IMR-90 (cell line): ENCODE data around the gene TRDN. TPM values are rescaled to one million over a fixed set of nuclear protein-coding genes. Genes with fewer than 3 reads are reported as not detected.

ENCODE experiments used
- ATAC-seq: fragments of 200-7000 bp; cut with Tn5 transposase; 2 replicates; pipeline ENCODE4 v1.9.1; 2020; ENCODE audit warnings: low read depth, mild to moderate bottlenecking, moderate library complexity
- BruUV-seq: library from RNA; stranded (reverse); fragments of 400-500 nt; replicated peaks from 2 replicates; lab custom pipeline; 2021; lab: Mats Ljungman, UMichigan
- CTCF ChIA-PET: fragments of 300-600 bp; formaldehyde crosslinking; extraction: SDS; loops from one replicate; lab custom pipeline; 2021; ENCODE audit warnings: antibody characterized with exemption; lab: Yijun Ruan, JAX
- POLR2A ChIA-PET: fragments of 300-600 bp; sonication (Branson Sonifier 250); formaldehyde crosslinking; loops from one replicate; lab custom pipeline; 2022; ENCODE audit warnings: antibody characterized with exemption; ENCODE audit not compliant: unreplicated experiment; lab: Charles Lee
- DNase-seq: peaks from one replicate; pipeline ENCODE4 v3.0.0; 2013
- H2AFZ ChIP-seq: replicated peaks from 2 replicates; pipeline ENCODE3; 2013; ENCODE audit warnings: low read length, mild to moderate bottlenecking; ENCODE audit not compliant: poor library complexity
- H2AK5ac ChIP-seq: 2 replicates; pipeline ENCODE4 v1.6.1; 2013; ENCODE audit warnings: low read depth, low read length, inconsistent platforms
- H2AK9ac ChIP-seq: replicated peaks from 2 replicates; pipeline ENCODE3; 2013; ENCODE audit warnings: mild to moderate bottlenecking, low read depth, low read length, moderate library complexity; ENCODE audit not compliant: poor library complexity
- H2BK120ac ChIP-seq: 2 replicates; pipeline ENCODE4 v1.6.1; 2013; ENCODE audit warnings: low read depth, low read length, inconsistent platforms
- H2BK15ac ChIP-seq: 3 replicates; pipeline ENCODE4 v1.6.1; 2013; ENCODE audit warnings: low read depth, low read length, inconsistent platforms
- H2BK20ac ChIP-seq: 2 replicates; pipeline ENCODE4 v1.6.1; 2013; ENCODE audit warnings: low read depth, mild to moderate bottlenecking, inconsistent platforms, low read length, moderate library complexity
- H2BK5ac ChIP-seq: 2 replicates; pipeline ENCODE4 v1.6.1; 2013; ENCODE audit warnings: mild to moderate bottlenecking, low read depth, low read length, inconsistent platforms; ENCODE audit not compliant: poor library complexity, severe bottlenecking
- H3K14ac ChIP-seq: replicated peaks from 2 replicates; pipeline ENCODE4 v1.6.1; 2013; ENCODE audit warnings: low read depth, low read length, inconsistent platforms
- H3K18ac ChIP-seq: 2 replicates; pipeline ENCODE4 v1.6.1; 2013; ENCODE audit warnings: low read depth, low read length, control low read depth
- H3K23ac ChIP-seq: 2 replicates; pipeline ENCODE4 v1.6.1; 2013; ENCODE audit warnings: low read depth, low read length, inconsistent platforms
- H3K27ac ChIP-seq: 2 replicates; pipeline ENCODE4 v1.5.1; 2013; ENCODE audit warnings: mild to moderate bottlenecking, control low read depth, low read length; ENCODE audit not compliant: insufficient read depth
- H3K27me3 ChIP-seq: 2 replicates; pipeline ENCODE4 v1.6.1; 2013; ENCODE audit warnings: low read length; ENCODE audit not compliant: control insufficient read depth, insufficient read depth
- H3K36me3 ChIP-seq: 2 replicates; pipeline ENCODE4 v1.6.1; 2013; ENCODE audit warnings: low read length, mixed read lengths; ENCODE audit not compliant: control insufficient read depth, insufficient read depth
- H3K4ac ChIP-seq: 2 replicates; pipeline ENCODE4 v1.6.1; 2013; ENCODE audit warnings: low read depth, low read length, inconsistent platforms
- H3K4me1 ChIP-seq: 2 replicates; pipeline ENCODE4 v1.6.1; 2013; ENCODE audit warnings: low read length, mixed read lengths; ENCODE audit not compliant: control insufficient read depth, insufficient read depth
- H3K4me2 ChIP-seq: 2 replicates; pipeline ENCODE4 v1.6.1; 2013; ENCODE audit warnings: low read depth, mild to moderate bottlenecking, control low read depth, low read length, moderate library complexity
- H3K4me3 ChIP-seq: 2 replicates; pipeline ENCODE4 v1.5.1; 2013; ENCODE audit warnings: low read depth, mild to moderate bottlenecking, control low read depth, low read length, moderate library complexity; ENCODE audit not compliant: insufficient read depth
- H3K56ac ChIP-seq: 2 replicates; pipeline ENCODE4 v1.6.1; 2013; ENCODE audit warnings: low read length, inconsistent platforms; ENCODE audit not compliant: insufficient read depth; ENCODE audit errors: extremely low read depth
- H3K79me1 ChIP-seq, 2 experiments: 2 replicates each; pipeline ENCODE4 v1.6.1; 2013; ENCODE audit warnings: low read length in 2 of 2, inconsistent platforms in 1 of 2, low read depth in 1 of 2
- H3K9ac ChIP-seq: 2 replicates; pipeline ENCODE4 v1.6.1; 2013; ENCODE audit warnings: low read depth, low read length, control low read depth
- H3K9me1 ChIP-seq: 2 replicates; pipeline ENCODE4 v1.6.1; 2013; ENCODE audit warnings: low read length, inconsistent platforms; ENCODE audit not compliant: insufficient read depth
- H3K9me3 ChIP-seq: 2 replicates; pipeline ENCODE4 v1.6.1; 2013; ENCODE audit warnings: low read length; ENCODE audit not compliant: control insufficient read depth, insufficient read depth
- H4K20me1 ChIP-seq: 2 replicates; pipeline ENCODE4 v1.6.1; 2013; ENCODE audit warnings: low read length, inconsistent platforms; ENCODE audit not compliant: insufficient read depth
- H4K5ac ChIP-seq: 2 replicates; pipeline ENCODE4 v1.6.1; 2013; ENCODE audit warnings: mild to moderate bottlenecking, low read depth, low read length, control low read depth
- H4K8ac ChIP-seq, 2 experiments: 2 replicates each; pipeline ENCODE4 v1.6.1; 2013; ENCODE audit warnings: low read depth in 2 of 2, low read length in 2 of 2, control low read depth in 1 of 2, inconsistent platforms in 1 of 2
- H4K91ac ChIP-seq: 2 replicates; pipeline ENCODE4 v1.6.1; 2013; ENCODE audit warnings: low read depth, low read length, inconsistent platforms; ENCODE audit not compliant: insufficient read depth
- BHLHE40 ChIP-seq: fragments of 150-350 bp; IDR thresholded peaks from 2 replicates; pipeline ENCODE4 v1.6.1; 2016; ENCODE audit warnings: mild to moderate bottlenecking, low read depth, low read length
- CEBPB ChIP-seq: IDR thresholded peaks from 2 replicates; pipeline ENCODE4 v1.6.1; 2012; ENCODE audit warnings: low read depth, low read length, improper control_type of control experiment
- CHD1 ChIP-seq: IDR thresholded peaks from 2 replicates; pipeline ENCODE4 v1.6.1; 2012; ENCODE audit warnings: low read depth, low read length, improper control_type of control experiment
- CTCF ChIP-seq: conservative IDR thresholded peaks from 2 replicates; pipeline ENCODE4 v1.5.1; 2012; ENCODE audit warnings: mild to moderate bottlenecking, low read depth, low read length, improper control_type of control experiment
- ELK1 ChIP-seq: fragments of 150-350 bp; IDR thresholded peaks from 2 replicates; pipeline ENCODE4 v1.6.1; 2016; ENCODE audit warnings: low read depth, mild to moderate bottlenecking, low read length, moderate library complexity, borderline replicate concordance
- FOS ChIP-seq: fragments of 150-350 bp; IDR thresholded peaks from 2 replicates; pipeline ENCODE4 v1.6.1; 2016; ENCODE audit warnings: low read depth, low read length
- MAFK ChIP-seq: IDR thresholded peaks from 2 replicates; pipeline ENCODE4 v1.6.1; 2012; ENCODE audit warnings: low read depth, low read length, improper control_type of control experiment
- MAZ ChIP-seq: IDR thresholded peaks from 2 replicates; pipeline ENCODE4 v1.6.1; 2012; ENCODE audit warnings: low read depth, mild to moderate bottlenecking, low read length, improper control_type of control experiment, moderate library complexity, borderline replicate concordance
- MXI1 ChIP-seq: IDR thresholded peaks from 2 replicates; pipeline ENCODE4 v1.6.1; 2012; ENCODE audit warnings: low read depth, mild to moderate bottlenecking, low read length, moderate library complexity, borderline replicate concordance
- NFE2L2 ChIP-seq: fragments of 150-350 bp; IDR thresholded peaks from 2 replicates; pipeline ENCODE4 v1.6.1; 2016; ENCODE audit warnings: low read depth, mild to moderate bottlenecking, low read length
- POLR2A ChIP-seq: IDR thresholded peaks from 2 replicates; pipeline ENCODE4 v1.6.1; 2012; ENCODE audit warnings: mild to moderate bottlenecking, low read depth, low read length
- RAD21 ChIP-seq: IDR thresholded peaks from 2 replicates; pipeline ENCODE4 v1.6.1; 2012; ENCODE audit warnings: low read length, improper control_type of control experiment
- RCOR1 ChIP-seq: IDR thresholded peaks from 2 replicates; pipeline ENCODE4 v1.6.1; 2012; ENCODE audit warnings: mild to moderate bottlenecking, low read length, improper control_type of control experiment; ENCODE audit not compliant: insufficient replicate concordance
- RFX5 ChIP-seq: IDR thresholded peaks from 2 replicates; pipeline ENCODE4 v1.8.0; 2012; ENCODE audit warnings: low read depth, mild to moderate bottlenecking, low read length, moderate library complexity
- SMC3 ChIP-seq: fragments of 150-350 bp; IDR thresholded peaks from 2 replicates; pipeline ENCODE4 v1.6.1; 2016; ENCODE audit warnings: low read depth, mild to moderate bottlenecking, antibody characterized with exemption, low read length, moderate library complexity
- USF2 ChIP-seq: fragments of 150-350 bp; IDR thresholded peaks from 2 replicates; pipeline ENCODE4 v1.6.1; 2017; ENCODE audit warnings: mild to moderate bottlenecking, antibody characterized with exemption, low read length, low read depth
- dilution Hi-C: fragments of 300-500 bp; cut with HindIII; formaldehyde crosslinking; loops from one replicate; pipeline ENCODE4 v1.14.3; 2018; ENCODE audit warnings: low sequenced_read_pairs; ENCODE audit not compliant: unreplicated experiment
- in situ Hi-C: fragments of 300-500 bp; cut with MboI; formaldehyde crosslinking; loops from 3 replicates; pipeline ENCODE4 v1.14.3; 2019; ENCODE audit warnings: low sequenced_read_pairs, inconsistent platforms, mixed read lengths
- intact Hi-C: fragments of 100-400 bp; cut with micrococcal nuclease; formaldehyde crosslinking; loops from 2 replicates; pipeline ENCODE4 v1.10.0; 2022
- polyA plus RNA-seq, 3 experiments: library from polyadenylated mRNA; depleted of rRNA; stranded (reverse); fragments of >200 nt; gene quantifications; 2 replicates each; pipeline ENCODE4 v1.2.3, GENCODE V29; 2012; ENCODE audit warnings: low replicate concordance in 1 of 3
- total RNA-seq: library from RNA; depleted of rRNA; stranded (reverse); fragments of >200 nt; gene quantifications from 2 replicates; pipeline ENCODE4 v1.2.3, GENCODE V29; 2012

TRDN gene
- total and polyA plus RNA-seq, 2 of the 4 experiments (the other 2 are of a cell fraction) = not detected

GRCh38 chr6:123610779-123611178 lies 26.0 kb downstream of the TRDN start:
- Histone ChIP-seq H2AK5ac (no peak overlapping the region), H3K4ac (no peak overlapping the region), H2AFZ (no peak overlapping the region), H3K79me1 (no peaks in the 10 kb centered on the region), H4K5ac (no peak overlapping the region), H3K27me3 (no peaks in the 10 kb centered on the region), H4K91ac (no peak overlapping the region), H3K36me3 (no peaks in the 10 kb centered on the region), H2AK9ac (no peak overlapping the region), H3K18ac (no peak overlapping the region), H4K20me1 (no peaks in the 10 kb centered on the region), H3K4me2 (no peak overlapping the region), H3K4me3 (no peak overlapping the region), H3K9me3 (peaks cover 2% of the 10 kb centered on the region; the same call in 1 of the 2 replicates), H2BK15ac (no peak overlapping the region), H2BK20ac (no peak overlapping the region), H3K56ac (no peak overlapping the region), H3K14ac (no peak overlapping the region), H3K4me1 (no peaks in the 10 kb centered on the region), H3K9ac (no peak overlapping the region), H2BK5ac (no peak overlapping the region), H2BK120ac (no peak overlapping the region), H3K27ac (no peak overlapping the region), H4K8ac (no peak overlapping the region), H3K23ac (no peak overlapping the region), H3K9me1 (no peaks in the 10 kb centered on the region)
- CTCF ChIA-PET = no interaction called here
- ATAC-seq (no peak), DNase-seq (no peak)
- no TSS peak for BruUV-seq
- intact Hi-C loops (no loop called here), dilution Hi-C loops (no loop called here), in situ Hi-C loops (no loop called here)
- TF ChIP-seq NFE2L2 (no peak), RFX5 (no peak), CHD1 (no peak), MAZ (no peak), MAFK (no peak), MXI1 (no peak), RAD21 (no peak), CEBPB (no peak), ELK1 (no peak), BHLHE40 (no peak), FOS (no peak), CTCF (no peak), USF2 (no peak), RCOR1 (no peak), POLR2A (no peak), SMC3 (no peak)
- POLR2A ChIA-PET = no interaction called here
